BJ (cell line): ENCODE data around the gene KIAA1671. TPM values are rescaled to one million over a fixed set of nuclear protein-coding genes. Genes with fewer than 3 reads are reported as not detected.

Experiments used
- CTCF ChIA-PET: fragments of 350-600 bp; formaldehyde crosslinking; extraction: SDS; loops from one replicate; lab custom pipeline; 2021; ENCODE audit warnings: antibody characterized with exemption, inconsistent platforms; lab: Yijun Ruan, JAX
- POLR2A ChIA-PET: fragments of 300-600 bp; sonication (Branson Sonifier 250); formaldehyde crosslinking; extraction: SDS; loops from one replicate; lab custom pipeline; 2021; ENCODE audit warnings: antibody characterized with exemption; lab: Charles Lee
- DNase-seq: peaks from one replicate; pipeline ENCODE4 v3.0.0-alpha.2; 2011; ENCODE audit warnings: low read depth
- H3K27me3 ChIP-seq: 2 replicates; pipeline ENCODE4 v1.6.0; 2011; ENCODE audit warnings: low read length; ENCODE audit not compliant: control insufficient read depth, insufficient read depth
- H3K36me3 ChIP-seq: 2 replicates; pipeline ENCODE4 v1.5.1; 2011; ENCODE audit warnings: low read length; ENCODE audit not compliant: control insufficient read depth, insufficient read depth
- H3K4me3 ChIP-seq: 2 replicates; pipeline ENCODE4 v1.5.1; 2011; ENCODE audit warnings: low read depth, mild to moderate bottlenecking, control low read depth, low read length
- polyA plus RNA-seq: library from polyadenylated mRNA; depleted of rRNA; stranded (reverse); fragments of >200 nt; gene quantifications from 2 replicates; pipeline ENCODE4 v1.2.3, GENCODE V29; 2011
- TF ChIP-seq, protein P1 (sequence below): IDR thresholded peaks from 2 replicates; pipeline ENCODE4 v1.5.1; 2011; ENCODE audit warnings: low read depth, mild to moderate bottlenecking, control low read depth, inconsistent platforms, low read length, moderate library complexity; ENCODE audit not compliant: insufficient read depth

KIAA1671 gene
- polyA plus RNA-seq, 1 experiment: 0.11 TPM

DNA sequence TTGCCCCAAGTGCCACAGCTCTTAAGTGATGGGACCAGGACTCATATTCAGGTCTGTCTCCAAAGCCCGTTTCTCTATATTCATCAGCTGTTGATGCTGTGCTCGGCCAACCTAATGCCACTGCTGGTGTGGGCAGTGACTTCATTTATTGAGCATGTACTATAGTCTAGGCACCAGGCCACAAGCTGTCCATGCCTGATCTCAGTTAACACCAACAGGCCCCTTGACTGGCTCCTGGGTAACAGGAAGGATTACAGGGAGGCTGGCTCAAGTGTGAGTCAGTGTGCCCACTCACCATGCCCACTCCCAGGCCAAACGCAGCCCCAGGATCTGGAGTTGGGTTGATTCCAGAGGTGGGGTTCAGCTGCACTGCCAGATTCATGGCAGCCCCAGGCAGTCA is 258.3 kb downstream of the KIAA1671 start:
- POLR2A ChIA-PET: no interaction called here
- no peak for DNase-seq
- H3K36me3 ChIP-seq: no peaks in the 10 kb centered on the region
- TF ChIP-seq, protein P1, sequence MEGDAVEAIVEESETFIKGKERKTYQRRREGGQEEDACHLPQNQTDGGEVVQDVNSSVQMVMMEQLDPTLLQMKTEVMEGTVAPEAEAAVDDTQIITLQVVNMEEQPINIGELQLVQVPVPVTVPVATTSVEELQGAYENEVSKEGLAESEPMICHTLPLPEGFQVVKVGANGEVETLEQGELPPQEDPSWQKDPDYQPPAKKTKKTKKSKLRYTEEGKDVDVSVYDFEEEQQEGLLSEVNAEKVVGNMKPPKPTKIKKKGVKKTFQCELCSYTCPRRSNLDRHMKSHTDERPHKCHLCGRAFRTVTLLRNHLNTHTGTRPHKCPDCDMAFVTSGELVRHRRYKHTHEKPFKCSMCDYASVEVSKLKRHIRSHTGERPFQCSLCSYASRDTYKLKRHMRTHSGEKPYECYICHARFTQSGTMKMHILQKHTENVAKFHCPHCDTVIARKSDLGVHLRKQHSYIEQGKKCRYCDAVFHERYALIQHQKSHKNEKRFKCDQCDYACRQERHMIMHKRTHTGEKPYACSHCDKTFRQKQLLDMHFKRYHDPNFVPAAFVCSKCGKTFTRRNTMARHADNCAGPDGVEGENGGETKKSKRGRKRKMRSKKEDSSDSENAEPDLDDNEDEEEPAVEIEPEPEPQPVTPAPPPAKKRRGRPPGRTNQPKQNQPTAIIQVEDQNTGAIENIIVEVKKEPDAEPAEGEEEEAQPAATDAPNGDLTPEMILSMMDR: no peak
- no peak overlapping the region for H3K4me3 ChIP-seq
- CTCF ChIA-PET: interaction anchor here (1.5 kb wide), 1 partner anchor 8 kb away, joined by 6 read pairs; no protein-coding TSS in a partner anchor
- no peaks in the 10 kb centered on the region for H3K27me3 ChIP-seq

DNA sequence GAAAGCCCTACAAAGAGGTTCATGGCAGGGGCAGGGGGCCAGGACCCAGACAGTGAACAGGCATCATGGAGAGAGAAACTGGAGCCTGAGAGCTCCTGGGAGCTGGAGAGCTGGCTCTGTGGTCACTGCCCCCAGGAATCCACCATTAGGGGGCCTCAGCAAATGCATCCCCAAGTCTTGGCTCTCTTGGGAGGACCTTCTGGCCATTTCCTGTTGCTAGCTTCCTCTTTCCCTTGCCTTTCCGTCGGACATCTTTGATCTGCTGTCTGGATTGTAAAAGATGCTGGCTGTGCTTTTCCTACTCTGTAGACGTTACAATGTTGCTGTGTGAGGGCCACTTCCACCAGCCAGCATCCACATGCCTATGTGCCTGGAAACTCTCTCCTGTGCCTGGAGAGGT is 259.8 kb downstream of the KIAA1671 start:
- H3K4me3 ChIP-seq: no peak overlapping the region
- H3K36me3 ChIP-seq: no peaks in the 10 kb centered on the region
- ChIA-PET POLR2A (no interaction called here), CTCF (interaction anchor here (1.4 kb wide), 1 partner anchor 10 kb away, joined by 4 read pairs; no protein-coding TSS in a partner anchor)
- TF ChIP-seq, protein P1: no peak
- DNase-seq: no peak
- no peaks in the 10 kb centered on the region for H3K27me3 ChIP-seq

DNA sequence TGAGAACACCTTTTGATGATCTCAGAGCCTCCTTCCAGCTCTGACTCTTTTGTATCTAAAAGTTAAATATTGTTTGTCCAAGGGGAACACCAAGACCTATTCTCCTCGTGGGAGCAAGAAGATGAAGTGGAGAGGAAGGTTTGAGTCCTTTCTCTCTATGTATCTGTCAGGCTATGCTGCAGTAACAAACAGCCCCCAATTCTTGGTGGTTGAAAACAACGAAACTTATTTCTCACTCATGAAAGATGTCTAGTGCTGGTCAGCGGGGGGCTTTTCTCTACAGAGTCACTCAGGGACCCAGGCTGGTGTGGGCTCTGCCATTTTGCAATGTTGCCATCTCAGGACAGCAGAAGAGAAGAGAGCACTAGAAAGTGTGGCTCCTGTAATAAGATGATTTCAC is 260.7 kb downstream of the KIAA1671 start:
- H3K4me3 ChIP-seq: no peak overlapping the region
- DNase-seq: no peak
- no peaks in the 10 kb centered on the region for H3K36me3 ChIP-seq
- ChIA-PET POLR2A (no interaction called here), CTCF (interaction anchor here (1.2 to 1.4 kb wide), 2 partner anchors 11 to 249 kb away, joined by 4 to 5 read pairs; no protein-coding TSS in a partner anchor)
- no peaks in the 10 kb centered on the region for H3K27me3 ChIP-seq
- TF ChIP-seq, protein P1: no peak

DNA sequence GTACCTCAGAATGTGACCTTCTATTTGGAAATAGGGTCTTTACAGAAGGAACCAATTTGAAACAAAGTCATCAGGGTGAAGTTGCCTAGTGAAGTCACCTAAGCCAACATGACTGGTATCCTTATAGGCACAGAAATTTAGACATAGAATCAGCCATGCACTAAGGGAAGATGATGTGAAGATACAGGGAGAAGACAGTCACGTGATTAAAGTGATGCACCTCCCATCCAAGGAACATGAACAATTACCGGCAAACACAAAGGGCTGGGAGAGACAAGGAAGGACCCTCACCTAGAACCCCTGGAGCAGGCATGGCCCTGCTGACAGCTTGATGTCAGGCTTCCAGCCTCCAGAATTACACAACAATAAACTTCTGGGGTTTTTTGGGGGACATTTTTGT is 263.7 kb downstream of the KIAA1671 start:
- ChIA-PET CTCF (no interaction called here), POLR2A (no interaction called here)
- H3K36me3 ChIP-seq: no peaks in the 10 kb centered on the region
- TF ChIP-seq, protein P1: no peak
- H3K4me3 ChIP-seq: no peak overlapping the region
- no peak for DNase-seq
- no peaks in the 10 kb centered on the region for H3K27me3 ChIP-seq

DNA sequence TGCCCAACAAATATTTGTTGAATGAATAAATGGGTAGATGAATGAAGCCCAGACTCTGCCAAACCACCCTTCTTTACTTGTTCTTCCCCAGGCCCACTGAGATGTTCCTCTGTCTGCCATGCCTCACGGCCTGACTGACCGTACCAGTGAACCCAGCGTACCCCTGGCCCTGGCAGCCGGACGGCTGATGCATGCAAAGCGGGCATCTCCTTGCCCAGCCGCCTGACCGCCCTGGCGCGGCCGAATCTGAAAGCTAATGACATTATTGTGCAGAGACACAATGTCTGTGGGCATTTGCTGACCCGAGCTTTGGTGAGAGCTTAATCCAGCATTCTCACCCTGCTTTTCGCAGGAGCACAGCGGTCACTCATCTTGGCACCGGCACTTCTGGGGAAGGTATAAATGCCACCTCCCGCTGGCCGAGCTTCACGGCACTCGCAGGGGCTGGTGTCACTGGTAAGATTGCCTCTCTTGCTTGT is 266.7 kb downstream of the KIAA1671 start, which contains the start of gene CRYBB2:
Gene CRYBB2 (plus strand): TSS at position 429 of the 479 bp plus-strand sequence. CDS start 1,791 bp downstream, outside the sequence.
- CTCF ChIA-PET: interaction anchor here (2.2 kb wide), 1 partner anchor 17 kb away, joined by 8 read pairs; no protein-coding TSS in a partner anchor
- POLR2A ChIA-PET: no interaction called here
- no peak for DNase-seq
- TF ChIP-seq, protein P1: no peak
- no peak within 1 kb of the TSS for H3K4me3 ChIP-seq
- no peaks in the 10 kb centered on the region for H3K36me3 ChIP-seq
- H3K27me3 ChIP-seq: no peaks in the 10 kb centered on the region
